Measurements from ENCODE around the gene SLC25A24.
A peak's percentile ranks its signal among the peaks of the same experiment; 100 is the strongest.
"Not testable (repeated sequence)": the region's sequence is repeated elsewhere in the genome, so short reads cannot be mapped to it uniquely, and the experiment has no call there.

Gene SLC25A24

GRCh38 chr1:108131281-108131680 lies 68.9 kb downstream of the SLC25A24 start:
- not testable (repeated sequence) for DNase-seq

- no peak for DNase-seq
Measured at GRCh38 chr1:108130794-108131193, 69.3 kb downstream of the SLC25A24 start.

- no peak for DNase-seq
Measured at GRCh38 chr1:108129999-108130398, 70.1 kb downstream of the SLC25A24 start.

- peak; percentile 94 for DNase-seq
Measured at GRCh38 chr1:108125312-108126138, 74.6 kb downstream of the SLC25A24 start.

GRCh38 chr1:108124622-108125311 lies 75.4 kb downstream of the SLC25A24 start:
- DNase-seq, result peak; percentile 24

- no peak for DNase-seq
Measured at GRCh38 chr1:108124023-108124422, 76.1 kb downstream of the SLC25A24 start.

- peak; percentile 60 for DNase-seq
Measured at GRCh38 chr1:108121358-108122143, 78.6 kb downstream of the SLC25A24 start.

- no peak for DNase-seq
Measured at GRCh38 chr1:108120163-108120562, 80.0 kb downstream of the SLC25A24 start.

GRCh38 chr1:108119500-108119899 lies 80.6 kb downstream of the SLC25A24 start:
- no peak for DNase-seq

GRCh38 chr1:108117945-108118902 lies 81.9 kb downstream of the SLC25A24 start:
- no peak for DNase-seq

- no peak for DNase-seq
Measured at GRCh38 chr1:108117237-108117636, 82.9 kb downstream of the SLC25A24 start.

- no peak for DNase-seq
Measured at GRCh38 chr1:108114033-108114599, 86.0 kb downstream of the SLC25A24 start.

GRCh38 chr1:108113496-108113895 lies 86.6 kb downstream of the SLC25A24 start:
- DNase-seq, result peak; percentile 15

- no peak for DNase-seq
Measured at GRCh38 chr1:108109295-108109973, 90.7 kb downstream of the SLC25A24 start.

- no peak for DNase-seq
Measured at GRCh38 chr1:108108119-108108518, 92.0 kb downstream of the SLC25A24 start.

- no peak for DNase-seq
Measured at GRCh38 chr1:108107658-108108057, 92.5 kb downstream of the SLC25A24 start.

- DNase-seq, result no peak
Measured at GRCh38 chr1:108106775-108107174, 93.4 kb downstream of the SLC25A24 start.

GRCh38 chr1:108100148-108100547 lies 100.0 kb downstream of the SLC25A24 start:
- no peak for DNase-seq

- no peak for DNase-seq
Measured at GRCh38 chr1:108097018-108097417, 103.1 kb downstream of the SLC25A24 start.

GRCh38 chr1:108096089-108096488 lies 104.1 kb downstream of the SLC25A24 start:
- no peak for DNase-seq

GRCh38 chr1:108089477-108089876 lies 110.7 kb downstream of the SLC25A24 start:
- DNase-seq, result peak; percentile 2
